NCI-H1694 treated with DMSO at 0.1 percent for 48 hours (cell line): ENCODE measurements around the gene GBF1.

Experiments used
- DNase-seq: peaks from one replicate; lab custom pipeline; 2025; lab: John Stamatoyannopoulos, UW

GBF1 gene

GRCh38 chr10:102396730-102397151 lies 151.4 kb downstream of the GBF1 start:
- no peak for DNase-seq

- no peak for DNase-seq
Observed at GRCh38 chr10:102397222-102398171, 152.2 kb downstream of the GBF1 start.

GRCh38 chr10:102398172-102399020 lies 153.1 kb downstream of the GBF1 start:
- no peak for DNase-seq

- DNase-seq = peak; percentile 63
Observed at GRCh38 chr10:102399217-102400021, 154.1 kb downstream of the GBF1 start.

- DNase-seq = no peak
Observed at GRCh38 chr10:102400076-102400475, 154.7 kb downstream of the GBF1 start.

GRCh38 chr10:102400598-102401341 lies 155.4 kb downstream of the GBF1 start:
- no peak for DNase-seq

- no peak for DNase-seq
Observed at GRCh38 chr10:102401342-102401654, 156.0 kb downstream of the GBF1 start.

GRCh38 chr10:102401735-102402511 lies 156.6 kb downstream of the GBF1 start:
- DNase-seq = no peak

- DNase-seq = no peak
Observed at GRCh38 chr10:102402512-102402896, 157.2 kb downstream of the GBF1 start.

GRCh38 chr10:102403115-102403514 lies 157.8 kb downstream of the GBF1 start:
- DNase-seq = no peak

- DNase-seq = no peak
Observed at GRCh38 chr10:102404361-102405107, 159.2 kb downstream of the GBF1 start.

GRCh38 chr10:102405108-102405571 lies 159.8 kb downstream of the GBF1 start:
- DNase-seq = no peak

- no peak for DNase-seq
Observed at GRCh38 chr10:102405632-102406031, 160.3 kb downstream of the GBF1 start.

GRCh38 chr10:102406815-102407214 lies 161.5 kb downstream of the GBF1 start:
- DNase-seq = no peak

GRCh38 chr10:102407425-102408130 lies 162.2 kb downstream of the GBF1 start:
- no peak for DNase-seq

GRCh38 chr10:102408131-102408727 lies 162.9 kb downstream of the GBF1 start:
- DNase-seq = no peak

- no peak for DNase-seq
Observed at GRCh38 chr10:102408728-102409603, 163.6 kb downstream of the GBF1 start.
